Measurements from ENCODE around the gene TTC9B. TPM values are rescaled to one million over a fixed set of nuclear protein-coding genes. Genes with fewer than 3 reads are reported as not detected.
"Not testable (repeated sequence)": the region's sequence is repeated elsewhere in the genome, so short reads cannot be mapped to it uniquely, and the experiment has no call there.

TTC9B gene
- total and polyA plus RNA-seq, 3 donors from 2014 or later: 0.30 to 0.71 (median 0.50) TPM

DNA sequence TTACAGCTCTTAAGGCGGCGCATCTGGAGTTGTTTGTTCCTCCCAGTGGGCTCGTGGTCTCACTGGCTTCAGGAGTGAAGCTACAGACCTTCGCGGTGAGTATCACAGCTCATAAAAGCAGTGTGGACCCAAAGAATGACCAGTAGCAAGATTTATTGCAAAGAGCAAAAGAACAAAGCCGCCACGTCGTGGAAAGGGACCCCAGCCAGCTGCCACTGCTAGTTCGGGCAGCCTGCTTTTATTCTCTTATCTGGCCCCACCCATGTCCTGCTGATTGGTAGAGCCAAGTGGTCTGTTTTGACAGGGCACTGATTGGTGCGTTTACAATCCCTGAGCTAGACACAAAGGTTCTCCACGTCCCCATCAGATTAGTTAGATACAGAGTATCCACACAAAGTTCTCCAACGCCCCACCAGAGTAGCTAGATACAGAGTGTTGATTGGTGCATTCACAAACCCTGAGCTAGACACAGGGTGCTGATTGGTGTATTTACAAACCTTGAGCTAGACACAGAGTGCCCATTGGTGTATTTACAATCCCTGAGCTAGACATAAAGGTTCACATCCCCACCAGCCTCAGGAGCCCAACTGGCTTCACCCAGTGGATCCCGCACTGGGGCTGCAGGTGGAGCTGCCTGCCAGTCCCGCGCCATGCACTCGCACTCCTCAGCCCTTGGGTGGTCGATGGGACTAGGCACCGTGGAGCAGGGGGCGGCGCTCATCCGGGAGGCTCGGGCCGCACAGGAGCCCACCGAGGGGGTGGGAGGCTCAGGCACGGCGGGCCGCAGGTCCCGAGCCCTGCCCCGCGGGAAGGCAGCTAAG, 48.5 kb downstream of the TTC9B start:
- 41 to 56% methylated on average over 13 to 30 of the region's 30 CpGs for WGBS, 2 donors
- not testable (repeated sequence) for H3K27me3 ChIP-seq

More for the DNA sequence above, 48.5 kb downstream of the TTC9B start:
- H3K4me1 ChIP-seq; intact Hi-C loops (cut with DNase I; ENCODE audit: low total_unique reads); H3K27ac ChIP-seq; H3K36me3 ChIP-seq (ENCODE audit: low read depth, missing control alignments); H3K9me3 ChIP-seq: not testable (repeated sequence)
- peak; percentile 60 for DNase-seq
- peak overlapping the region; percentile 21 to 52 for H3K4me3 ChIP-seq

Other genes starting within 250 kb of the TTC9B start
- 10 to 100 TPM; 73.0 to 77.9 TPM for gene PSMC4, start 247.2 kb downstream of the TTC9B start, total RNA-seq
- 114 TPM for gene PSMC4, start 247.2 kb downstream of the TTC9B start, polyA plus RNA-seq (ENCODE audit: insufficient read depth, low read depth, low replicate concordance)
- gene ZNF546, start 221.3 kb downstream of the TTC9B start, total RNA-seq: 10 to 100 TPM; 19.6 to 21.7 TPM
- gene ZNF546, start 221.3 kb downstream of the TTC9B start, polyA plus RNA-seq (ENCODE audit: insufficient read depth, low read depth, low replicate concordance): 27.6 TPM
- 10 to 100 TPM; 13.5 to 18.6 TPM for gene ZNF780B, start 162.2 kb downstream of the TTC9B start, total RNA-seq
- 5.0 TPM for gene ZNF780B, start 162.2 kb downstream of the TTC9B start, polyA plus RNA-seq (ENCODE audit: insufficient read depth, low read depth, low replicate concordance)
- gene ZNF780A, start 127.4 kb downstream of the TTC9B start, total RNA-seq: 10 to 100 TPM; 16.1 to 17.2 TPM
- gene ZNF780A, start 127.4 kb downstream of the TTC9B start, polyA plus RNA-seq (ENCODE audit: insufficient read depth, low read depth, low replicate concordance): 9.5 TPM
- gene MAP3K10, start 27.0 kb downstream of the TTC9B start, total RNA-seq: 10 to 100 TPM; 23.8 to 35.0 TPM
- gene MAP3K10, start 27.0 kb downstream of the TTC9B start, polyA plus RNA-seq (ENCODE audit: insufficient read depth, low read depth, low replicate concordance): 23.1 TPM
- 1 to 10 TPM; 1.2 to 2.3 TPM for gene CCNP, start 8.3 kb upstream of the TTC9B start, total RNA-seq
- gene CCNP, start 8.3 kb upstream of the TTC9B start, polyA plus RNA-seq (ENCODE audit: insufficient read depth, low read depth, low replicate concordance): 0.74 TPM
- gene AKT2, start 67.0 kb upstream of the TTC9B start, total RNA-seq: 100 to 1,000 TPM; 195 to 229 TPM
- gene AKT2, start 67.0 kb upstream of the TTC9B start, polyA plus RNA-seq (ENCODE audit: insufficient read depth, low read depth, low replicate concordance): 154 TPM
- gene C19orf47, start 130.0 kb upstream of the TTC9B start, total RNA-seq: 10 to 100 TPM; 48.9 to 57.1 TPM
- 62.2 TPM for gene C19orf47, start 130.0 kb upstream of the TTC9B start, polyA plus RNA-seq (ENCODE audit: insufficient read depth, low read depth, low replicate concordance)
- 100 to 1,000 TPM; 277 to 533 TPM for gene PLD3, start 130.3 kb upstream of the TTC9B start, total RNA-seq
- gene PLD3, start 130.3 kb upstream of the TTC9B start, polyA plus RNA-seq (ENCODE audit: insufficient read depth, low read depth, low replicate concordance): 219 TPM
- 10 to 100 TPM; 13.7 to 30.3 TPM for gene HIPK4, start 171.8 kb upstream of the TTC9B start, total RNA-seq
- gene HIPK4, start 171.8 kb upstream of the TTC9B start, polyA plus RNA-seq (ENCODE audit: insufficient read depth, low read depth, low replicate concordance): 32.8 TPM
- gene PRX, start 195.0 kb upstream of the TTC9B start, total RNA-seq: 1 to 10 TPM; 4.9 to 5.1 TPM
- 3.6 TPM for gene PRX, start 195.0 kb upstream of the TTC9B start, polyA plus RNA-seq (ENCODE audit: insufficient read depth, low read depth, low replicate concordance)
- gene SERTAD1, start 207.6 kb upstream of the TTC9B start, total RNA-seq: 10 to 100 TPM in 1 of 2 donors, 1 to 10 TPM in 1; 8.6 to 10.9 TPM
- gene SERTAD1, start 207.6 kb upstream of the TTC9B start, polyA plus RNA-seq (ENCODE audit: insufficient read depth, low read depth, low replicate concordance): 8.3 TPM
- 10 to 100 TPM; 24.3 to 33.9 TPM for gene SERTAD3, start 226.0 kb upstream of the TTC9B start, total RNA-seq
- gene SERTAD3, start 226.0 kb upstream of the TTC9B start, polyA plus RNA-seq (ENCODE audit: insufficient read depth, low read depth, low replicate concordance): 22.4 TPM
- 10 to 100 TPM; 25.0 to 43.3 TPM for gene BLVRB, start 247.4 kb upstream of the TTC9B start, total RNA-seq
- gene BLVRB, start 247.4 kb upstream of the TTC9B start, polyA plus RNA-seq (ENCODE audit: insufficient read depth, low read depth, low replicate concordance): 36.8 TPM
- gene SPTBN4, start 248.6 kb upstream of the TTC9B start, total RNA-seq: 10 to 100 TPM; 18.3 to 27.9 TPM
- 7.2 TPM for gene SPTBN4, start 248.6 kb upstream of the TTC9B start, polyA plus RNA-seq (ENCODE audit: insufficient read depth, low read depth, low replicate concordance)